ENCODE results near the gene PPIE. TPM values are rescaled to one million over a fixed set of nuclear protein-coding genes. Genes with fewer than 3 reads are reported as not detected.

PPIE gene
- total RNA-seq, 1 experiment from 2014 or later = 36.3 TPM

GRCh38 chr1:39689214-39689613 lies 49.5 kb upstream of the PPIE start:
- H3K9ac ChIP-seq (ENCODE audit: extremely low read depth, insufficient read length, low read length) = no peak overlapping the region
- no peak for DNase-seq
- no peaks in the 10 kb centered on the region for H3K4me1 ChIP-seq (ENCODE audit: insufficient read depth, low read length)
- no peak overlapping the region for H4K5ac ChIP-seq (ENCODE audit: insufficient read length, low read depth, low read length)
- Mint-ChIP-seq H3K27me3 (ENCODE audit: low read depth) (peaks cover 100% of the 10 kb centered on the region), H3K4me1 (peaks cover 0 to 9% of the 10 kb centered on the region in 2 experiments; a peak in 3 of 4 replicates), H3K36me3 (ENCODE audit: insufficient read depth in 1 of 3, low read depth in 3 of 3) (no peaks in the 10 kb centered on the region), H3K4me3 (no peak overlapping the region), H3K9me3 (peaks cover 0 to 2% of the 10 kb centered on the region in 2 experiments; a peak in 1 of 5 replicates), H3K27ac (no peak overlapping the region)
- H3K23me2 ChIP-seq (ENCODE audit: insufficient read length, low read depth, low read length, poor library complexity, severe bottlenecking) = peaks cover 12% of the 10 kb centered on the region
- no peak overlapping the region for H3K4me2 ChIP-seq (ENCODE audit: insufficient read depth, insufficient read length, low read length)
- no peaks in the 10 kb centered on the region for H3K79me1 ChIP-seq (ENCODE audit: insufficient read depth, low read depth, low read length, poor library complexity, severe bottlenecking)
- H3K23ac ChIP-seq (ENCODE audit: insufficient read length, low read depth, low read length) = no peak overlapping the region
- peaks cover 87% of the 10 kb centered on the region for H3K27me3 ChIP-seq (ENCODE audit: insufficient read depth, low read length)
- H2BK5ac ChIP-seq (ENCODE audit: insufficient read length, low read length) = no peak overlapping the region
- H3K79me2 ChIP-seq (ENCODE audit: insufficient read depth, low read length) = no peaks in the 10 kb centered on the region
- H3K27ac ChIP-seq (ENCODE audit: insufficient read length, low read depth, low read length) = no peak overlapping the region
- no peak overlapping the region for H2AFZ ChIP-seq (ENCODE audit: low read length)
- H3K4ac ChIP-seq (ENCODE audit: low read depth, low read length) = no peak overlapping the region
- H3K18ac ChIP-seq (ENCODE audit: insufficient read length, low read depth, low read length) = no peak overlapping the region
- no peak overlapping the region for H4K91ac ChIP-seq (ENCODE audit: insufficient read length, low read depth, low read length)
- no peak overlapping the region for H2BK120ac ChIP-seq (ENCODE audit: low read depth, low read length, poor library complexity, severe bottlenecking)
- H3T11ph ChIP-seq (ENCODE audit: low read length) = no peak overlapping the region
- no CpG with 5 or more reads among the region's 2 CpGs for WGBS (ENCODE audit: extremely low coverage, insufficient read length, low lambda C conversion rate)
- H2BK20ac ChIP-seq (ENCODE audit: low read depth, low read length, poor library complexity, severe bottlenecking) = no peak overlapping the region
- no peaks in the 10 kb centered on the region for H4K20me1 ChIP-seq (ENCODE audit: control insufficient read depth, insufficient read depth, insufficient read length)
- no peak overlapping the region for H2BK12ac ChIP-seq (ENCODE audit: insufficient read length, low read depth, low read length)
- no peak overlapping the region for H4K8ac ChIP-seq (replicated peaks; ENCODE audit: insufficient read length, low read depth, low read length)
- H3K56ac ChIP-seq (ENCODE audit: insufficient read length, low read depth, low read length) = no peak overlapping the region
- H3K14ac ChIP-seq (ENCODE audit: insufficient read depth, low read length) = no peak overlapping the region
- no peak for TF ChIP-seq CTCF (conservative IDR thresholded peaks at IDR 0.05)
- H3K9me3 ChIP-seq (ENCODE audit: control insufficient read depth, low read depth, low read length) = no peaks in the 10 kb centered on the region
- H2BK15ac ChIP-seq (ENCODE audit: low read depth, low read length) = no peak overlapping the region
- no peak overlapping the region for H2AK5ac ChIP-seq (ENCODE audit: insufficient read length, low read length)
